Left ventricle myocardium superior (tissue), 1 donor: ENCODE data around the gene VMAC. TPM values are rescaled to one million over a fixed set of nuclear protein-coding genes. Genes with fewer than 3 reads are reported as not detected.
"Not testable (repeated sequence)": the region's sequence is repeated elsewhere in the genome, so short reads cannot be mapped to it uniquely, and the experiment has no call there.

Experiments used
- ATAC-seq: fragments of 200-7000 bp; cut with Tn5 transposase; one replicate; pipeline ENCODE4 v1.9.1; 2020; ENCODE audit warnings: mild to moderate bottlenecking, moderate library complexity
- DNase-seq: peaks from one replicate; pipeline ENCODE4 v3.0.0-alpha.2; 2020
- intact Hi-C: fragments of 100-400 bp; cut with micrococcal nuclease; formaldehyde crosslinking; loops from one replicate; pipeline ENCODE4 v1.11.0; 2022
- total RNA-seq: library from RNA; stranded (reverse); fragmentation: NEBNext Ultra II Directional; extraction: Animal tissue kit (Norgen Biotek cat#: 25700); gene quantifications from one replicate; pipeline ENCODE4 v1.2.1, GENCODE V29; 2021
- donor health status: DM: no; HTN: yes; CAD: no; lungs with severe emphysema.

The VMAC gene
- total RNA-seq, 1 donor from 2014 or later: 2.2 TPM

DNA sequence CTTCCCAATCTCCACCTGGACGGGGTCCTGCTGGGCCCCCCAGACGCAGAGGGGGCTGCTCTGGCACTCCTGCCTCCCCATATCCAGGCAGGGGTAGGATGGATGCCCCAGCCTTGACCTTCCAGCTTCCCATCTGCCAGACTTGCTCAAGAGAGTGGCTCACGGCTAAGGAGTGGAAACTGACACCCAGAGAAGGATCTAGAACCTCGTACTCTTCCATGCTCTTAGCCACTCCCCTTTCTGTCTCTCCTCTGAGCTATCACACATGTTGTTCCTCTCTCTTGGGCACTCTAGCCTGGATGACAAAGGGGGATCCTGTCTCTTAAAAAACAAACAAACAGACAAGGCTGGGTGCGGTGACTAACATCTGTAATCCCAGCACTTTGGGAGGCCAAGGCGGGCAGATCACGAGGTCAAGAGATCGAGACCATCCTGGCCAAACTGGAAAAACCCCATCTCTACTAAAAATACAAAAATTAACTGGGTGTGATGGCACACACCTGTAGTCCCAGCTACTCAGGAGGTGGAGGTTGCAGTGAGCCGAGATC lies 22.2 kb upstream of the VMAC start:
- DNase-seq: no peak
- intact Hi-C loops: no loop called here
- no peak for ATAC-seq

DNA sequence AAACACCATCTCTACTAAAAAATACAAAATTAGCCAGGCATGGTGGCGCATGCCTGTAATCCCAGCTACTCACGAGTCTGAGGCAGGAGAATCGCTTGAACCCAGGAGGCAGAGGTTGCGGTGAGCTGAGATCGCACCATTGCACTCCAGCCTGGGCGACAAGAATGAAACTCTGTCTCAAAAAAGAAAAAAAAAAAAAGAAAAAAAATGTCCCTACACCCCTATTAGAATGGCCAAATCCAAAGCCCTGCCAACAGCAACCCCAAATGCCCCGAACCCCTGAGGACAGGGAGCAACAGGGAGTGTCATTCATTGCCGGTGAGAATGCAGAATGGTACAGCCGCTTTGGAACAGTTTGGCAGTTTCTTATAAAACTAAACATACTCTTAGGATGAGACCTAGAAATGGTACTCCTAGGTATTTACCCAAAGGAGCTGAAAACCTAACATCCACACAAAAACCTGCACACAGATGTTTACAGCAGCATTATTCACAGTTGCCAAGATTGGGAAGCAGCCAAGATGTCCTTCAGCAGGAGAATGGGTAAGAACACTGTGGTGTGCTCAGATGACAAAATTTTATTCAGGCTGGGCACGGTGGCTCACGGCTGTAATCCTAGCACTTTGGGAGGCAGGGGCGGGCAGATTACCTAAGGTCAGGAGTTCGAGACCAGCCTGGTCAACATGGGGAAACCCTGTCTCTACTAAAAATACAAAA lies 21.4 kb upstream of the VMAC start:
- DNase-seq, intact Hi-C loops, ATAC-seq: not testable (repeated sequence)

DNA sequence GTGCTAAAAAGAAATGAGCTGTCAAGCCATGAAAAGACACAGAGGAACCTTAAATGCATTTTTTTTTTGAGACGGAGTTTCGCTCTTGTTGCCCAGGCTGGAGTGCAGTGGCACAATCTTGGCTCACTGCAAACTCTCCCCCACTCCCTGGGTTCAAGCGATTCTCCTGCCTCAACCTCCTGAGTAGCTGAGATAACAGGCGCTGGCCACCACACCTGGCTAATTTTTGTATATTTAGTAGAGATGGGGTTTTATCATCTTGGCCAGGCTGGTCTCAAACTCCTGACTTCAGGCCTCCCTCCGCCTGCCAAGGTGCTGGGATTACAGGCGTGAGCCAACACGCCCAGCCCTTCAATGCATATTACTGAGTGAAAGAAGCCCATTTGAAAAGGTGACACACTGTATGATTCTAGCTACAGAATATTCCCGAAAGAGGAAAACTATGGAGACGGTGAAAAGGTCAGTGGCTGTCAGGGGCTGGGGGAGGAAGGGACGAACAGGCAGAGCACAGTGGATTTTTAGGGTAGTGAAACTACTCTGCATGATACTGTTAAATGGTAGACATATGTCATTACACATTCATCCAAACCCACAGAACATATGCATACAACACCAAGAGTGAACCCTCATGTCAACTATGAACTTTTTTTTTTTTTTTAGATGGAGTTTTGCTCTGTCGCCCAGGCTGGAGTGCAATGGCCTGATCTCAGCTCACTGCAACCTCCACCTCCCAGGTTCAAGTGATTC lies 20.4 kb upstream of the VMAC start:
- intact Hi-C loops, ATAC-seq, DNase-seq: not testable (repeated sequence)

DNA sequence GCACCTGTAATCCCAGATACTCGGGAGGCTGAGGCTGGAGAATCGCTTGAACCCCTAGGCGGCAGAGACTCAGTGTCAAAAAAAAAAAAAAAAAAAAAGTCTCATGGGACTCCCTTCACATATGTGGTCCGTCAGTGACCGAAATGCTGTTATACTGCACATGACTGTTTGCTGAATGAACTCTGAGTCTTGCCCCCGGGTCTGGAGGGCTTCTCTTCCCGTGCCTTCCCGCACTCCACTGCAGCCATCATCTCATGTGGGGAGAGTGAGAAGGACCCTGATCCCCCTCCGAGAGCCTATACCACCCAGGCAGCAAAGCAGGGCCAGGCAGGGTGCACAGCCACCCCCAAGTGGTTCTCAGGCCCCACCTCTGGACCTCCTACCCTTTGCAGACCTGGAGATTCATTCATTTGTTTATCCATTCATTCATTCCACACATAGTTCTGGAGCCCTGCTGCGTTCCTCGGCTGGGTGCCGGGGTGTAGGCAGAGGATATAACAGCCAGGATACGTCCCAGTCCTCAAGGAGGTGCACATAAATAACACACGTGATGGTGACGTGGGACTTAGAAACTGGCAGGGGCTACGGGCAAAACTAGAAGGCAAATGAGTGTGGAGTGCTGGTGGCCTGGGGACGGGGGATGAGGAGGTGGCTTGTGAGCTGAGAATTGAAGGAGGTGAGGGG lies 15.2 kb upstream of the VMAC start:
- no peak for ATAC-seq
- DNase-seq: no peak
- intact Hi-C loops: no loop called here

DNA sequence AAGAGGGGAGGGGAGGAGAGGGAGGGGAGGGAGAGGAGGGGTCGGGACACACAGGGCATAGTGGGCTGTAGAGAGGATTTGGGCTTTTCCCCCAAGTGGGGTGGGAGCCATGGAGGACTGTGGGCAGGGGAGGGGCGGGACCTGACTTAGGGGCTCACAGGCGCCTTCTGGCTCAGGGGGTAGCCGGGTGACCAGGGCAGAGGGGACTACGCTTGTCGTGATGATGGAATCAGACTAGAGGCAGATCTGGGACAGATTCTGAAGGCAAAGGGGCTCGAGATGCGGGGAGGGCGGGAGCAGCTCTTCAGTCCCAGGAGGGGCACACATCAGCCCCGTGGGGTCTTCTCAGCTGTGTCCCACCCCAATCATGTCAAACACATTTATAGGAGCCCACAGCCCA lies 14.6 kb upstream of the VMAC start:
- intact Hi-C loops: no loop called here
- no peak for DNase-seq

DNA sequence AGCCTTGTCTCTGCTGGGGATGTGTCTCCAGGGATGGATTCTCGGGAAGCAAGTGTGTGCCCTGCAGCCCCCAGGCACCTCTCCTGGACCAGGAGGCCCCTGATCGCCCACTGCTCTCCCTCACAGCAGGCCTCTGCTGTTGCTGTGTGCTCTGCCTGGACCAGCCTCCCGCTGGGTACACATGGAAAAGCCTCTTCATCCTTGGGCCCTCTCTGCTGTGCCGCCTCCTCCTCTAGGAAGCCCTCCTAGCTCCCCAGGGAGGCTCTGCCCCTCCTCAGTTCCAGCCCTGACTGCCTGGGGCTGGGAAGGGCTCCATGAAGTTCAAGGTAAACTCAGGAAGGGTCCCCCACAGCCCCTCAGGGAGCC lies 13.1 kb upstream of the VMAC start:
- ATAC-seq: no peak
- intact Hi-C loops: no loop called here
- no peak for DNase-seq

More for the DNA sequence above, 14.6 kb upstream of the VMAC start:
- ATAC-seq: no peak

DNA sequence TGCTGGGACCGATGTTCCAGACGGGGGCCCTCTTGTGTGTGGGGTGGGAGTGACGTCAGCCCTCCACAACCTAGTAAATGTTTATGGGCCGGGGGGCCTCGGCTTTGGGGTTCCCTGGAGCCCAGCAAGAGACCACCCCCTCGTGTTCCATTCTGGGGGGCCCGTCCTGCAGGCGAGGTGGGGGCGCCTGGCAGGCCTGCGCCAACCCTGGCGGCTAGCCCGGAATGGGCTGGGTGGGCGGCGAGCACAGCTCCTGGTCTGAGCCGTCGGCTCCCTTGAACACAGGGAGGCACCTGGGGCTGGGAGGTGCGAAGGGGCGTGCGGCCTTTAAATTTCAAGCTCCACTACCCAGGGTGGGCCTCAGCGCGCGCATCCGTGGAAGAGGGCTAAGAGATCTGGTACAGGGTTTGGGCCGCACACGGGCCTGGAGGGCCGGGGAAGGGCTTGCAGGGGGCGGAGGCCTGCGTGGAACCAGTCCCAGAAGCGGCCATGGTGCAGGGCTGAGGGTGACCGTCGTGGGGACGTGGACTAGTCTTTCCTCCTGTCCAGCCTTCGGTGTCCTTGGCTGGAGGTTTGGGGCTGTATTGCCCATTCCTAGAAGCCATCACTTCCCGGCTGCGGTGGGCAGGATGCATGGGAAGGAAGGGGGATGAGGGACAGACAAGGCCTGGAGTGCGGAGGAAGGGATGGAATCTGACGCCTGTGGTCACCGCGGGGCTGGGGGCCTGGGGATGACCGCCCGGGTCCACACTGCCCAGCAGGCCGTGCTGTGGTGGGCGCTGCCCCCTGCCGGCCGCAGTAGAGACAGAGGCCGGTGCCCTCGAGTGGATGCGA lies 12.5 kb upstream of the VMAC start:
- intact Hi-C loops: no loop called here
- ATAC-seq (peak; percentile 47), DNase-seq (peak; percentile 72)

DNA sequence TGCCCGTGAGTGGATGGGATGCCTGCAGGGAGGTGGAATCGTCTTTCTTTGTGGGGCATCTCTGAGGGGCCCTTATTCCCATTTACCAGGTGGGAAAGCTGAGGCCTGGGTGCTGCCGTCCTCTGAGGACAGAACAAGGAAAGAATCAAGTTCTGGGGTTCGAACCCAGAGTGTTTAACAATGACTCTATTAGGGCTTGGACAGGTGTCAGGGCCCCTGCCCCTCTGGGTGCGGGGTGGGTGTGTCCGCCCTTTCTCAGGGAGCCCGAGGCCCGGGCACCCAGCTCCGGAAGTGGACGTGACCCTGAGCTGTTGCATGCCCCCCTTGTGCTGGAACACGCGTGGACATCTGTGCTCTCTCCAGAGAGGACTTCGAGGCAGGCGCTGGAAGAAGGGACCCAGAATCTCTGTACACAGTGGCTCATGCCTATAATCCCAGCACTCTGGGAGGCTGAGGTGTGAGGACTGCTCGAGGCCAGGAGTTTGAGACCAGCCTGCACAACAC lies 11.8 kb upstream of the VMAC start:
- ATAC-seq (no peak), DNase-seq (no peak)
- intact Hi-C loops: no loop called here

DNA sequence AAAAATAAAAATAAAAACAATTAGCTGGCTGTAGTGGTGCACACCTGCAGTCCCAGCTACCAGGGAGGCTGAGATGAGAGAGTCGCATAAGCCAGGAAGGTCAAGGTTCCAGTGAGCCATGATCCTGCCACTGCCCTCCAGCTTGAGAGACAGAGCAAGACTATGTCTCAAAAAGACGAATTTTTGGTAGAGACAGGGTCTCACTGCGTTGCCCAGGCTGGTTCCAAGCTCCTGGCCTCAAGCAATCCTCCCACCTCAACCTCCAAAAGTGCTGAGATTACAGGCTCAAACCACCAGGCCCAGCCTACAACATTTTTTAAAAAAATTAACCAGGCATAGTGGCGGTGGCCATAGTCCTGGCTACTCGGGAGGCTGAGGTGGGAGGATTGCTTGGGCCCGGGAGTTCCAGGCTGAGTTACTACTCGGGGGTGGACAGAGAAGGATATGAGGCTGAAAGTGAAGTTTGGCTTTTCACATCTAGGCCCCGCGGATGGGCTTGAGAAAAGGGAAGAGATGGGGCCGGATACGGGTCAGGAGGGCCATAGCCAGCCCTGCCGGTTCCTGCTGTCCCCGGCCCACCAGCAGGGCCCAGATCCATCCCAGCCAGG lies 11.3 kb upstream of the VMAC start:
- intact Hi-C loops: no loop called here
- ATAC-seq (no peak), DNase-seq (no peak)

DNA sequence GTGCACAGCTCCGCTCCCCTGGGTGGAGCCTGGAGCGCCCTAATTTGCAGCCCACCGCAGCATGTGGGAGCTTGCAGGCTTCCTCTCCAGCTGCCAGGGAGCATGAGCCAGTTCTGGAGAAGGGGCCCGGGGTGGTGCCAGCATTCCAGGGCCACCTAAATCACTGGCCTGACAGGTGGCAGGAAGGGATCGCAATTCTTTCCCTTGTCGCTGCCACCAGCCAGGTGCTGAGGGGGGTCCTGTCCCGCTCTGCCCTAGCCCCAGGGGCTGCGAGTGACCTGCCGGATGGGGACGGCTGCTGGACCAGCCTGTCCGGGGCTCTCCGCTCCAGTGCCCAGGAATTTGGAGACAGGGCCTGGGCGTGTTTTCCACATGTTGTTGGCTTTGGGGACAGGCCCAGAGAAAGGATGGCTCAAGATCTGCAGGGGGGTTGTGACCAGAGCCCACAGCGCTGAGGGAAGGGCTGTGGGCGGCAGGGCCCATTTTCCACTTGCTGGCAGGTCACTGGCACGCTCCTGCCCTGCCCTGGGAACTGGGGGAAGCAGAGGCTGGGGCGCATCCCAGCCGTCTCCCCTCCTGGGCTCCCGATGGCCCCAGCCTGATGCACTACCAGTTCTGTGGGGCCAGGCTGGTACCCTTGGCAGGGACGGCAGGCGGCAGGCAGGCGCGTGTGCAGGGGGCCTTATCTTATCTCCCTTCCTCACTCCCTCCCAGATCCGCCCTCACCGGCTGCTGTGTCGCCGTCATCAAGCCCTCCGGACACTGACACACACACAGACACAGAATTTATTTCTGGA lies 10.6 kb upstream of the VMAC start:
- DNase-seq (peak; percentile 74), ATAC-seq (peak; percentile 78)
- intact Hi-C loops: no loop called here

DNA sequence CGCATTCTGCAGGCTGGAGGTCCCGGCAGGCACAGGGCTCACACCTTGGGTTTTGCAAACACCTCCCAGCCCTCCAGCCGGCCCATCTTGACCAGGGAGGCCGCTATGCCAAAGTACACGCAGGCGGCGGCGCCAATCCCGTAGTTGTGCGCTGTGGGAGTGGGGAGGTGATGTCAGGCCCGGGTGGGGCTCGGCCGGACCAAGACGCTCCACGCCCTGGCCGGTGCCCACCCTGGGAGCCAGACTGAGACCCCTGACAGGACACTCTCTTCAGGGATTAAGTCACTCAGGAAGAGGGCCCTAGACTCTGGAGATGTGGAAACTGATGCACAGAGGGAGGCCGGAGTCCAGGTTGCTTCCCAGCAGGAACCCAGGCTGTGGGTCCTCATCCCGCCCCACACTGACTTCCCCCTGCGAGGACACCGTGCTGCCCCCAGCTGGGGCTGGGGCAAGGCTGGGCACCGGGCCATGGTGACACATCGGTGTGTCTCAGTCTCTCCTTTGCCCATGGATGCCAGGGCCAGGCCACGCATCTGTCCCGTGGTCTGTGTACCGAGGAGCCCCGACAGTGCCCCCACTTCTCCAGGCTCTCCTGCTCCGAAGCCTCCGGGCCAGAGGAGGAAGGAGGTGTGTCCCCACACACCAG lies 9.8 kb upstream of the VMAC start:
- peak; percentile 2 for ATAC-seq
- no peak for DNase-seq
- intact Hi-C loops: no loop called here

DNA sequence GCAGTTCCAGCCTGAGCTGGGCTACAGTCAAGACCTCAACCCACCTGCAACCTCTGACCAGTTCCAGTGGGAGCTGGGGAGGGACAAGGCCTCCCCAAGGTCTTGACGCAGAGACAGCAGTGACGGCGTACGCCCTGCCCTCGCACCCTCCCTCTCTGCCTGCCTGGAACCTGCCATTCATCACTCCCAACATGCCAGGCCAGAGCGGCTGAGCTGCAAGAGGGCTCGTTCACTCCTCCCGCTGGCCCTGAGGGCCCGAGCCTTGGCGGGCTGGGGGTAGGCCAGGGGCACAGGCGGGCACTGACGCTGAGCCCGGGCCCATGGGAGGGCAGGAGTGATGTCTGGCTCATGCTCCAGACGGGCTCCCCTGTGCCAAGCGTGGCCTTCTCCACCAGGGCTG lies 9.3 kb upstream of the VMAC start:
- peak; percentile 42 for ATAC-seq

DNA sequence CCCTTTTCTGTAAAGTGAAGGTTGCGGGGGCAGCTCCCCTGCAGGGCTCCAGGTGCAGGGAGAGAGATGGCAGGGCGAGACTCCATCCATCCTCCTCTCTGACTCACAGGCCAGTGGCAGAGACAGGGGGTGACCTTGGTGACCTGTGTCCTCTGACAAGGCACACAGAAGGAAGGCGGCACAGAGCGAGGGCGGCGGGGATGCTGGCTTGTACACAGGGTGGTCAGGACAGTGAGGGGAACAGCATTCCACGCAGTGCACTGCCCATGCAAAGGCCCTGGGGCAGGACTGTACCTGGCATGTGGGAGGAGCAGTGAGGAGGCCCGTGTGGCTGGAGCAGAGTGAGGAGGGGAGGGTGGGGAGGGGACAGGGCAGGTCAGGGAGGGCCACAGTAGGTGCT lies 8.8 kb upstream of the VMAC start:
- DNase-seq (no peak), ATAC-seq (no peak)
- intact Hi-C loops: no loop called here

More for the DNA sequence above, 9.3 kb upstream of the VMAC start:
- intact Hi-C loops: no loop called here
- DNase-seq: no peak

DNA sequence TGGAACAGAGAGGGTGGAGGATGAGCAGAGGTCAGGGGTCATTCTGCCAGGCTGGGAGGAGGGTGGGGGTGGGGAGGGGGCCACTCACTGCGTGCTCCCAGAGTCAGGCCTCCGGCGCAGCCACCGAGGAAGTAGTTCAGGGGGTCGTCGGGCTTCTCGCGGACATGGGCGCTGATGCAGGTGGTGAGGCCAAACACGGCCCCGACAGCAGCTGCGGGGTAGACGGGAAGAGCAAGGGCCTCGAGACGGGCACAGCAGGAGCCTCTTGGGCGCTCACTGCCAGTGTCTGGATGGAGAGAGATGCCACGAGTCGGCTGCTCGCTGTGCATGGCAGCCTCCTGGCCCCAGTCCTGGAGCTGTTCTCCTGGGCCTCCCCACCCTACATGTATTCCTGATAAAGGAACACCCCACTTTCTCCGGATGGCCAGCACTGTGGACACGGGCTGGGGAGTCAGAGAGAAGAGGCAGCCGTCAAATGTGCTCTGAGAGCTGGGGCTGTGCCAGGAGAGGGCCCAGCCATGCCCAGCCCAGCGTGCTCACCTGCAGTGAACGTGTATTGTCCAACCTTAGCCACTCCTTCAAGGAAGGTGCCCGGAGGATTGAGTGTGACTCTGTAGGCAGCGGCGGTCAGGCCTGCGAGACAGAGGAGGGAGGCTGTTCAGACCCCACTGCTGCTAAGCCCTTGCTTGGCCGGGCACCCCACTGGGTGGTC lies 8.2 kb upstream of the VMAC start:
- ATAC-seq (no peak), DNase-seq (no peak)
- intact Hi-C loops: no loop called here

DNA sequence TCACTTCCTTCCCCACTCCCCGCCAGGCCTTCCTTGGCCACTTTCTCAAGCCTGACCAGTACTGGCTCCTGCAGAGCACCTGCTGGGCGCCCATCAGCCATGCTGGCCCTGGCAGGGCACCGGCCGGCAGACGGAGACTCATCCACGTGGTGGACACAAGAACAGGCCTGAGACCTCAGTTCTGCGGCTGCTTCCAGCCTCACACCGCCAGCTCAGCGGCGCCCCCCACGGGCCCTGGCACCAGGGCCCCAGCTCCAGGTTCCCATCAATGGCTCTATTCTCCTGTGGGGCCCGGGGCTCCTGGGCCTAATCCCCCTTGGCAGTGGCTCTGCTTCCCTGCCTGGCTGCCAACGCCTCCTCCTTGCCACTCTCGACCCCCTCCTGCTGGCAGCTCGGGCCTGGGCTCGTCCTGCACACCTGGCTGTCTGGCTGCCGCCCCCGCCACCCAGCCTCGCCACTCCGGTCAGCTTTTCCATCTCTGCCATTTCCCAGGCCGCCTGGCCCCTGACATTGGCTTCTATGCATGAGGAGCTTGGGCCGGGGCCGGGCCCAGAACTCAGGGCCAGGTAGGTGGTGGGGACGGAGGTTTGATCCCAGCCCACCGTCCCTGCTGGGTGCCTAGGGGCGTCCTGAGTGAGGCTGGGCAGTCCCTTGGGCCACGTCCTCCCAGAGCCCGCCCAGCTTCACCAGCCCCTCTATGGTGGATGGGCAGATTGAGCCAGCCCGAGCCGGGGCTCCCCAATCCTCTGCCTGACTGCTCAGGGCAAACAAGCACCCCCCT lies 7.3 kb upstream of the VMAC start:
- ATAC-seq: no peak
- no peak for DNase-seq
- intact Hi-C loops: no loop called here
